GM18507 (cell line): ENCODE measurements around the gene LYPLA2.
"Not testable (repeated sequence)": the region's sequence is repeated elsewhere in the genome, so short reads cannot be mapped to it uniquely, and the experiment has no call there.

Experiments
- DNase-seq: peaks from one replicate; pipeline ENCODE4 v3.0.0; 2011; ENCODE audit warnings: low read depth; ENCODE audit not compliant: insufficient read length; ENCODE audit errors: extremely low spot score
- FAIRE-seq: peaks from 2 replicates; lab custom pipeline; 2011; peaks lifted over from hg19 to GRCh38; lab: Jason Lieb, UNC

The LYPLA2 gene

DNA sequence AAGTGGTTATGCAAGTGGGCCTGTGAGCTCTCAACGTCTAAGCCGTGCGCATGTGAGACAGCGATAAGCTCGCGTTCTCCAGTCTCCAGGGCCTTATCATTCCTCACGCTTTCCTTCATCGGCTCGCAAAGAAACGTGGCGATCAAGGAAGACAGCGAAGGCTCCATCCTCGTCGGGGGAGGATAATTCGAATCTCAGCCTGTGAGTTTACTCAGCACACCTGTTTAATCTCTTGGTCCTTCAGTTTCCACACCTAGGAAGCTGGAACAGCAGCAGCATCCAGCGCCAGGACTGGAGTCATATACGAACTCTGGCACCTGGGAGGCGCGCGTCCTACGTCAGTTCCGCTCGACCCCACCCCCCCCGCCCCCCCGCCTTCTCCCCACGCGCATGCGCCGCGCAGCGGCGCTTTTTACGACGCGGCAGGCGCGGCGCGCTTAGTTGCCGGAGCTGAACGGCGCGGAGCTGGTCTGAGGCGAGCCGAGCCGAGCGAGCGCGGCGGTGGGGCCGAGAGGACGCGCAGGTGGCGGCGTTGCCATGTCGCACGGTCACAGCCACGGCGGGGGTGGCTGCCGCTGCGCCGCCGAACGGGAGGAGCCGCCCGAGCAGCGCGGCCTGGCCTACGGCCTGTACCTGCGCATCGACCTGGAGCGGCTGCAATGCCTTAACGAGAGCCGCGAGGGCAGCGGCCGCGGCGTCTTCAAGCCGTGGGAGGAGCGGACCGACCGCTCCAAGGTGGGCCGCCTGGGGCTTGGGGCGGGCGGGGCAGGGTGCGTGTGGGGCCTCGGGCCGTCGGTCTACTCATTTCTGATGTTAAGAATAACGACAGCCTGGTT is 12.7 kb upstream of the LYPLA2 start, which contains the start of gene PITHD1:
TSS of gene PITHD1 (plus strand) at position 440 of the 836 bp plus-strand sequence. CDS start at position 538, 98 bp downstream.
- DNase-seq, result peak; percentile 97
- FAIRE-seq, result peak; percentile 44

DNA sequence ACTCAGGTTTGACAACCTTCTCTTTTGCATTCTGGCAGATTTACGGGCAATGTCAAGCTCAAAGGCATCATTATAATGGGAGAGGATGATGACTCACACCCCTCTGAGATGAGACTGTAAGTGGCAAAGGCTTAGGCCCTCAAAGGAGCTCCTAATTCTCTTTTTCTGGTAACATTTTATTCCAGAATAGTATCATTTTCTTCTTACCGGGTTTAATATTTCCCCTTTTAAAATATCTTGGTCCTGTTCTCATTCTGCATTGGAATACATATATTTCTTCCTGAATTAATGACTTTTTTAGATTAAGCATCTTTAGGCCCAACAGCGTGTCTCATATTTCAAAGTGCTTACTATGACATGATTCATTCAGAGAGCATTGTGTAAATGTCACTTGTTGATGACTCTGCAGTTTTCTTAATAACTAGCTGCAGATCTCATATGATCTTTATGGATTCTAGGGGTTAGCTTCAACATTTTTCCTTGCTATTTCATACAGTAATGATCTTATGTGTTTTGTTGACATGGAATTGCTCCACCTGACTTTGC is 11.0 kb upstream of the LYPLA2 start:
- FAIRE-seq (no peak), DNase-seq (no peak)

DNA sequence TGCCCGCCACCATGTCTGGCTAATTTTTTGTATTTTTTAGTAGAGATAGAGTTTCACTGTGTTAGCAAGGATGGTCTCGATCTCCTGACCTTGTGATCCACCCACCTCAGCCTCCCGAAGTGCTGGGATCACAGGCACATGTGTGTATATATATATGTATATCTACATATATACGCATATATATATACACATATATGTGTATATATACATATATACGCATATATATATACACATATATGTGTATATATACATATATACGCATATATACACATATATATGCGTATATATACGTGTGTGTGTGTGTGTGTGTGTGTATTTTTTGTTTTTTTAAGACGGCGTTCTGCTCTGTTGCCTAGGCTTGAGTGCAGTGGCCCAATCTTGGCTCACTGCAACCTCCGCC is 7.8 kb upstream of the LYPLA2 start:
- DNase-seq, FAIRE-seq: not testable (repeated sequence)

DNA sequence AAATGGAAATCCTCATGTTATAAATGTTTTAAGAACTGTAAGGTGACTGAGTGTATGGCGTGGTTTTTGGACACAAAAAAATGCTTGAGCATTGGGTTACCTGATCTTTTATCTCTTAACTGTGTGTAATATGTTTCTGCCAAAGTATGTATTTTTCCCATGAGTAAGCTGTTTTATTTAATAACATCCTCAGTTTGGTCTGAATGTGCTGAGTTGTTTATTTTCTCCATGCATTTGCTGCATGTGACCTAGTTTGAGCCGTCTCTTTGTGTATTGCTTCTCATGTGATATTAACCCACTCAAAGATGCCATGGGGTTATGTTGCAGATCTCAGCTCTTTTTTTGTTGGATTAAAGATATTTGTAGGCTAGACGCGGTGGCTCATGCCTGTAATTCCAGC is 6.1 kb upstream of the LYPLA2 start:
- DNase-seq (no peak), FAIRE-seq (no peak)

DNA sequence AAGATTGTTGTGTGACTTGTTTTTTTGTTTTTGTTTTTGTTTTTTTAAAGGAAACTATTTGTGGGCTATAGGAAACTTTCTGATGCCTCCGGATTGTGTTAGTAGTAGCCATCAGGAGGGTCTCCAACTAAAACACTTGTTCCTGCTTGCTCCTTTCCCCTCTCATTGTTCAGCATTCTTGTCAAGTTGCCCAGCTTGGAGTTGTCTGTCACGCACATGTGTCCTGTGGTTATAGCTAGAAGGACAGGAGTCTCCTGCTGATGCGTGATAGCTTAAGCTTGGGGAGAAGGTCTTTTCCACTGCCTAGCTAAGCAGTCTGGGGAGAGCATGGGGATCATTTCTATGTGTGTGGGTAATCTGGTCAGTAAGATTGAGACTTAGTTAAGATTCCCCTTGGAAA is 3.2 kb upstream of the LYPLA2 start:
- no peak for DNase-seq
- FAIRE-seq, result no peak

DNA sequence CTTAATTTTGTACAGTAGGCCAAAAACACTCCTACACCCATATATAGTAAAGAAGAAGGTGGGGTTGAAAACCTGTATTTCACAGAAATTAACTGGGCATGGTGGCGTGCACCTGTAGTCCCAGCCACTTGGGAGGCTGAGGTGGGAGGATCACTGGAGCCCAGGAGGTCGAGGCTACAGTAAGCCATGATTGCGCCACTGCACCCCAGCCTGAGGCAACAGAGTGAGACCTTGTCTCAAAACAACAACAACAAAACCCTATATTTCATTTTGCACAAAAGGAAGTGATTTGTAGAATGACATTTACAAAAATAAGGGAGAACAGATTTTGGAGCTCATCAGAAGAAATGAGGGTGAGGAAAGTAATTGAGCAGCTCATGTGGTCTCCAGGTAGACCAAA is 2.2 kb upstream of the LYPLA2 start:
- DNase-seq (no peak), FAIRE-seq (no peak)

DNA sequence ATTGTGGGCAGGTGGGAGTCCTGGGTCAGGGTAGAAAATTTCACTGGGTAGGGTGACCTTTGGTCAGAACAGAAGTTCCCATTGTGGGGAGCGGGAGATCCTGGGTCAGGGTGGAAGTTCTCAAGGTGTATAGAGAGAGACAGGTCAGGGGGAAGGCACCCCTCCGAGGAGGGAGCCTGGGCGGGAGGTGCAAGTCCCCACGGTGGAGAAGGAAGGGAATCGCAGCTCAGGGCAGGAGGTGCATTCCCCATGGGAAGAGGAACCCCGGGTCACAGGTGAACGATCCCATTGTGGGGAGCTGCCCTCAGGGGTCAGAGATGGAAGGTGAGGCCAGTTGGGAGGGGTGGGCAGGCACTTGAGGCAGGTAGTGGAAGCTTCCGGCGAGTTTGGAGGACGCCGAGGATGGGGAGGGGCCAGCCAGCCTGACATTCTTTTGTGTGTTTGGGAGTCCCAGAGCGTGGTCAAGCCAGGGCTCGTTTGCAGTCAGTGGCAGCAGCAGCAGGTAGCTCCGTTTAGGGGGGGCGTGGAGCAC is 637 bp downstream of the LYPLA2 start:
- FAIRE-seq (no peak), DNase-seq (no peak)

DNA sequence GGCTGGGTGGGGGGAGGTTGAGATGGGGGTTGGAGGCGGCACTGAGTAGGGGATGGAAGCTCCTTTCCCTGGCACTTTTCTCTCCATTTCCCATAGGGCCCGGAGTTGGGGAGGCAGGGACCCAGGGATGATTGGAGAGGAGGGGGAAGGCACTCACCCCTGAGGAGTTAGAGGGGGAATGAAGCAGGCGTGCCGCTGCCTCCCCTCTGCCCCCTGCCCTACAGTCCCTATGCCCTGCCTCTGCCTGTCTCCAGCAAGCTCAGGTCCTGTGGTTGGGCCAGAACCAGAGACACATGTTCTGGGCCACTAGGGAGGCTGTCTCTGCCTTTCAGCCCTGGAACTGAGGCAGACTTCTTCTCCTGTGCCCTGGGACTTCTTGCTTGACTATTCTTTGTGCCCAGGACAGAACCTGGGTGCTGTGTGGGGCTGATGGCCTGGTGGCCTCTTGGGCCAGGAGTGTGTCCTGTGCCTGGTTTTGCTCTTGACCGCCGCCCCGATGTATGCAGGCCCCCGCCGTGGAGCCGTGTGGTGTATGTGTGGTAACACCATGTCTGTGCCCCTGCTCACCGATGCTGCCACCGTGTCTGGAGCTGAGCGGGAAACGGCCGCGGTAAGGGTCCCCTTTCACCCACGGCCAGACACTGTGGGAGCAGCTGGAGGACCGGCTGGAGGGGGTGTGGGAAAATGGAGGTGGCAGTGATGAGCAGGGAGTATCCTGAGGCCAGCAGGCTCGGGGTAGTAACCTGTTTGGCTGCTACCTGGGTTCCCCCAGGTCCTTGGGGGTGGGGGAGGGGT is 1.4 kb downstream of the LYPLA2 start:
- no peak for DNase-seq
- no peak for FAIRE-seq

DNA sequence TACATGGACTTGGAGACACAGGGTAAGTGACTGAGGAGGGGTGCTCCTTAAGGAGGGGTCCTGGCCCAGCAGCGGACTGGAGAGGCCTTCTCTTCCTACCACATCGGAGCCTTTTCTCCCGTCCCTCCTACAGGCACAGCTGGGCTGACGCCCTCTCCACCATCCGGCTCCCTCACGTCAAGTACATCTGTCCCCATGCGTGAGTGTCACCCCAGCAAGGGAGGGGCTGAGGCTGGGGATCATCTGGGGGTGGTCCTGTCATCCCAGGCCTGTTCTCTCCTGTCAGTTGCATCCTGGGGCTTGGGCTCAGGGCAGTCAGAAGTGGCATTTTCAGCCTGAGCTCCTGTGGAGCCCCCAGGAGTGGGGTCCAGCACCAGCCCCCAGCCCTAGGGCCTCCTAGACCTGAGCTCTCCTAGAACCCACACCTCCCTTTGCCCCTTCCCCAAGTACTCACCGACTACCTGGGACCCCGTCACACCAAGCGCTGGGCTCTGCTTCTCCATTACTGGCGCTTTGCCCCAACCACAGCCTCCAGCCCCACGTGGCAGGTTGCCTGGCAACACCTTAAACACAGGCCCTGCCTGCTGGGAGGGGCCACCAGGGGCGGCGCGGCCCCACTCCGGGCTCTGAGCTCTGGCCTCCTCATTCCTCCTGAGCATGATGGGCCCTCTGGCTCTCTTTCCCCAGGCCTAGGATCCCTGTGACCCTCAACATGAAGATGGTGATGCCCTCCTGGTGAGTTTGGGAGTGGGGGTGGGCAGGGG is 2.3 kb downstream of the LYPLA2 start:
- FAIRE-seq (no peak), DNase-seq (no peak)

DNA sequence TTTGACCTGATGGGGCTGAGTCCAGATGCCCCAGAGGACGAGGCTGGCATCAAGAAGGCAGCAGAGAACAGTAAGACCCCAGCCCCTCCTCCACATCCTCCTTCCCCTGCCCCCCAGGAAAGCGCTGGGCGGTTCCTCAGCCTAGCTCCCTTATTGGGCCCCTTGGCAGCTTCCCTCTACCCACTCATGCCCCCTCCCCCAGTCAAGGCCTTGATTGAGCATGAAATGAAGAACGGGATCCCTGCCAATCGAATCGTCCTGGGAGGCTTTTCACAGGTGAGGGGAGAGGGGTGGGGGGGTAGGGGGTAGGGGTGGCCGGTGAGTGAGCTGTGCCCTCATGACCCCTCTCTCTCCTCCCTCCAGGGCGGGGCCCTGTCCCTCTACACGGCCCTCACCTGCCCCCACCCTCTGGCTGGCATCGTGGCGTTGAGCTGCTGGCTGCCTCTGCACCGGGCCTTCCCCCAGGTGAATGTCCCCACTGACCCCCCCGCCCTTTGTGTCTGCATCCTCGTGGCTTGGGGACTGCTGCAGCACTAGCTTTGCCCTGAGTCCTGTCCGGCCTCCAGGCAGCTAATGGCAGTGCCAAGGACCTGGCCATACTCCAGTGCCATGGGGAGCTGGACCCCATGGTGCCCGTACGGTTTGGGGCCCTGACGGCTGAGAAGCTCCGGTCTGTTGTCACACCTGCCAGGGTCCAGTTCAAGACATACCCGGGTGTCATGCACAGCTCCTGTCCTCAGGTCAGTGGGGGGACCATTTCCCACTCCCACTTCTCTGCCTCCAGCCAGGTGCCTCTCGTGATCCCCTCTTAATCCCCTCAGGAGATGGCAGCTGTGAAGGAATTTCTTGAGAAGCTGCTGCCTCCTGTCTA is 3.2 kb downstream of the LYPLA2 start:
- no peak for DNase-seq
- FAIRE-seq, result no peak

DNA sequence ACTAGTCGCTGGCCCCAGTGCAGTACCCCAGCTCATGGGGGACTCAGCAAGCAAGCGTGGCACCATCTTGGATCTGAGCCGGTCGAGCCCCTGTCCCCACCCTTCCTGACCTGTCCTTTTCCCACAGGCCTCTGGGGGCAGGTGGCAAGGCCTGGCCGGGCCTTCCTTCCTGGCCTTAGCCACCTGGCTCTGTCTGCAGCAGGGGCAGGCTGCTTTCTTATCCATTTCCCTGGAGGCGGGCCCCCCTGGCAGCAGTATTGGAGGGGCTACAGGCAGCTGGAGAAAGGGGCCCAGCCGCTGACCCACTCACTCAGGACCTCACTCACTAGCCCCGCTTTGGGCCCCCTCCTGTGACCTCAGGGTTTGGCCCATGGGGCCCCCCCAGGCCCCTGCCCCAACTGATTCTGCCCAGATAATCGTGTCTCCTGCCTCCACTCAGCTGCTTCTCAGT is 3.8 kb downstream of the LYPLA2 start:
- not testable (repeated sequence) for DNase-seq, FAIRE-seq

DNA sequence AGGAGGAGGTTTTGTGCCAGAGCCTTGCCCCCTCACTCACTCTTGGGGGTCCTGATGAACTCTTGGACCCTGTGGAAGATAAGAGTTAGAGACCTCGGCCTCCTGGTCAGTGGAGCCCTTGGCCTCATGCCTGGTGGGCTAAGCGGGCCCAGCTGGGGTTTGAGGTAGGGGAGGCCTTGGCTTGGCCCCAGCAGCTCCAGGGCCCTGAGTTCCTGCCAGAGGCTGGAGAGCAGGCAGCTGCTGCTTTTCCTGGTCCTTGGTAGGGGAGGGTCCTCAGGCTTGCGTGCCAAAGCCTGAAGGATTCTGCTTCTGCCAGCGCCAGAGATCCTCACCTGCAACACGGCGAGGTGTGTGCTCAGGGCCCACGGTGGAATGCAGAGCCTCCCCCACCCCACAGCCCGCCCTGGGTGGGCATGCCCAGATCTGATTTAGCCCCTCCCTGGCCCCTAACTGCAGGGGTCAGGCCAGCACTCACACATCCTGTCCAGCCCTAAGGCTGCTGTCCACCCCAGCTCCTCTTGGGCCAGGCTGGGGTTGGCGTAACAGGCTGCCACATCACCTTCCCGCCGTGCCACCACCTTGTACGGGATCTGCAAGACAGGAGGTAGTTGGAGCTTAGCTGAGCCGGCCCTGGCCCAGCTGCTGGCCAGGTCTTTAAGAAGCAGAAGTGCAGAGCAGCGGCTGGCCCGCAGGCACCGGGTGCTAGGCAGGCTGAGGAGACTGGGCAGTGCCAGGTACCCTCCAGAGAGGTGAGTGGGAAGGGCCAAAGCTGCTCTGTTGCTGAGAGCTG is 4.9 kb downstream of the LYPLA2 start:
- DNase-seq (no peak), FAIRE-seq (no peak)

DNA sequence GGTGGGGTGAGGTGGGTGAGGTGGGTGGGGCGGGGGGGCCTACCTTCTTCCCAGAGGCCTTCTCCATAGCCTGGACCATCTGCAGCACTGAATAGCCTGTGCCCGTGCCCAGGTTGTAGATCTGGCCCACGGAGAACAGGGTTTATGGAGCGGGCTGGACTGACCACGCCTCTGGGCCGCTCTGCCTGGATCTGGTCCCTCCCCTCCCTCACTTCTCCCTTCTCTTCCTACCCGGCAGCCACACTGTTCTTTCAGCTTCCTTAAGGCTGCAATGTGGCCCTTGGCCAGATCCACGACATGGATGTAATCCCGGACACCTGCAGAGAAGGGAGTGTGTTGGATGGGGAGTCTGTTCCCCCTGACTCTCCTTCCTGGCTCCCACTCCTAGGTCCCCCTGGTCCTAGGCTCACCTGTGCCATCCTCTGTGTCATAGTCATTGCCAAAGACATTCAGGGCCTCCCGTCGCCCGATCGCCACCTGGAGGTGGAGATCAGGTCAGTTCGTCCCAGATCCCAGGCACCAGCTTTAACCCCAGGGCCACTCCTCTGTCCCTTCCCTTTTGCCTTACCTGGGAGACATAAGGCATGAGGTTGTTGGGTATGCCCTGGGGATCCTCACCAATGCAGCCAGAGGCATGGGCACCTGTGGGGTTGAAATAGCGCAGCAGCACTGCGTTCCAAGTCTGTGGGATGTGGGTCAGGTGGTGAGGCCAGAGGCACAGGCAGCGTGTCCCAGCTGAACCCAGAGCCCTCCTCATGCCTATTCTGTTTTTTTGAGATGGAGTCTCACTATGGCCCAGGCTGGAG is 5.7 kb downstream of the LYPLA2 start:
- DNase-seq, result no peak

DNA sequence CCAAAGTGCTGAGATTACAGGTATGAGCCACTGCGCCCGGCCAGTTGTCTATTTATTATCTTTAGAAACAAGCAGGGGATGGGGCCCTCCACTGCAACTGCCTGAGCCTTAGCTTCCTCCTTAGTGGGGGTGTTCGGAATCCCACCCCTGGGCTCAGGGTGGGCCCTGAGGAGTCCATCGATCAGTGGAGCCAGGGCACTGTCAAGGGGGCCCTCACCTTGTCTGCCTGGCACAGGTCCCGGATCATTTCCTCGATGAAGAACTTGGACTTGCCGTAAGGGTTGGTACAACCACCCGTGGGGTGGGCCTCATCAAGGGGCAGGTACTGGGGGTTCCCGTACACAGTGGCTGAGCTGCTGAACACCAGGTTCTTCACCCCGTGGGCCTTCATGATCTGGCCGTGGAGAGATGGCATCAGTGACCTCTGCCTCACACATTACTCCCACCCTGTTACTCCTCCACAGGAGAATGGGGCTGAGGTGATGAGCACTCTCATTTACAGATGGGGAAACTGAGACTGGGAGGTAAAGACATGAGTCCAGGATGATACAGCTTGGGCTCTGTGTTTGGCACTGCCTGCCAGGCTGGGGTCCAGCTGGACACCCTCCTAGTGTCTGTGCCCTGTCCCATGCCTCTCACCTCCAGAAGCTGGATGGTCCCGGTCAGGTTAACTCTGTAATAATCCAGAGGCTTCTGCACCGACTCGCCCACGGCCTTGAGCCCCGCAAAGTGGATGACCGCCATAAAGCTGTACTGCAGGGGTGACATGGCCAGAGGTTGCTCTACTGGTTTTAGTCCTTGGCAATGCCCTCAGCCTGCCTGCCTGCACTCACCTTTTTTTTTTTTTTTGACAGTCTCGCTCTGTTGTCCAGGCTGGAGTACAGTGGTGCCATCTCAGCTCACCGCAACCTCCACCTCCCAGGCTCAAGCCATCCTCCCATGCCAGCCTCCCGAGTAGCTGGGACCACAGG is 6.8 kb downstream of the LYPLA2 start:
- no peak for FAIRE-seq
- DNase-seq, result no peak

More for the DNA sequence above, 5.7 kb downstream of the LYPLA2 start:
- FAIRE-seq, result no peak

DNA sequence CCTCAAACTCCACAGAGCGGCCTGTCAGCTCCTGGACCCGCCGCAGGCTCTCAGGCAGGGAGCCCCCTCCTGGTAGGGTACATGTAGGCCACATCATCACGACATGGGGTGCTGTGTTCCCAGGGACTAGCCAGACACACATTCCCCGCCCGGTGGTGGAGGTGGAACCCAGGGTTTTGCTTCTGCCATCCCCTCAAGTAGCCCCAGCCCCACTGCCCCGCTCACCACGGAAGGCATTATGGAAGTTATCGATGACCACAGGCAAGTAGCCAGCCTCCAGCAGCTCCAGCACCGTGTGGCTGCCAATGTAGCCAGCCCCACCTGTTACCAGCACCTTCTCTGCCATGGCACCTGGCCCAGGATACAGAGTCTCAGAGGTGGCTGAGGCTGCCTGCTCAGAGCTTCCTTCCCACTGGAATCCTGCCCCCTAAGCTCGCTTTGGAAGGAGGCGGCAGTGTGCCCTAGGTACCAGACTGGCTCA is 7.8 kb downstream of the LYPLA2 start:
- DNase-seq, result no peak
- no peak for FAIRE-seq

DNA sequence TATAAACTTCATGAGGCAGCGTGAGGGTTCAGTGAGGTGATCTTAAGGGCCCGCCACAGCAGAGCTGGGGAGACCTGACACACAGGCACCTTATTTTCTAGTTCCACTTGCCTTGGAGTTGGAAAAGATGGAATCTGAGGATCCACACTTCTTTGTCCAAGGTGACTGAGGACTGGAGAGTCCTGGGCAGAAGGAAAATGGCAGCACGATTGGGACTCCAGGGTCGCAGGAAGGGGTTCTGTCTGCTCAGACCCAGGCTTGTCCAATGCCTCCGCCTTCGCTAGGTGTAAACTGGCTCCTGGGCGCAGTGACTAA is 8.3 kb downstream of the LYPLA2 start:
- no peak for FAIRE-seq
- DNase-seq, result no peak
